Kidney glomerular epithelial cell (primary cell): ENCODE results near the gene CRY2.

Source experiments
- DNase-seq: peaks from one replicate; lab custom pipeline; 2025; lab: John Stamatoyannopoulos, UW

The CRY2 gene

GRCh38 chr11:45930951-45931570 is 83.8 kb downstream of the CRY2 start:
- DNase-seq = no peak

- DNase-seq = no peak
Observed at GRCh38 chr11:45931739-45932138, 84.5 kb downstream of the CRY2 start.

- DNase-seq = no peak
Observed at GRCh38 chr11:45932217-45932616, 84.9 kb downstream of the CRY2 start.
